Right lobe of liver (tissue), 6 donors: ENCODE results near the gene TBL1Y. TPM values are rescaled to one million over a fixed set of nuclear protein-coding genes. Genes with fewer than 3 reads are reported as not detected.

Experiments
- ATAC-seq, 4 donors: fragments of 200-7000 bp; cut with Tn5 transposase; one replicate each; pipeline ENCODE4 v1.9.1; 2020; ENCODE audit warnings: mild to moderate bottlenecking in 4 of 4, moderate library complexity in 4 of 4
- DNase-seq, 3 donors: peaks; one replicate each; pipeline ENCODE4 v3.0.0-alpha.2; 2020
- H3K27ac ChIP-seq, 3 donors: fragments of 200-600 bp; one replicate each; pipeline ENCODE4 v1.8.0; 2022
- H3K27me3 ChIP-seq, 2 donors: fragments of 200-600 bp; one replicate each; pipeline ENCODE4 v1.8.0; 2022
- H3K36me3 ChIP-seq, 4 donors: fragments of 200-600 bp; sonication (generic) in 1 of 4; one replicate each; pipeline versions ENCODE4 v1.5.1 to v1.8.0; 2017 to 2022; ENCODE audit warnings: control low read depth in 1 of 4
- H3K4me1 ChIP-seq, 4 donors: fragments of 200-600 bp; sonication (generic) in 1 of 4; one replicate each; pipeline versions ENCODE4 v1.5.1 to v1.8.0; 2017 to 2022; ENCODE audit warnings: control low read depth in 1 of 4
- H3K4me3 ChIP-seq, 3 donors: fragments of 200-600 bp; one replicate each; pipeline ENCODE4 v1.8.0; 2022
- H3K9me3 ChIP-seq, 4 donors: fragments of 200-600 bp; sonication (generic) in 1 of 4; one replicate each; pipeline versions ENCODE4 v1.5.1 to v1.8.0; 2017 to 2022; ENCODE audit warnings: control low read depth in 1 of 4
- CTCF ChIP-seq, 4 donors: fragments of 200-600 bp in 3 of 4; fragments of 450-650 bp in 1 of 4; IDR thresholded peaks; one replicate each; pipeline versions ENCODE4 v1.5.1 to v1.8.0; 2016 to 2022; ENCODE audit warnings: antibody characterized with exemption in 4 of 4, mild to moderate bottlenecking in 2 of 4
- POLR2A ChIP-seq: fragments of 450-650 bp; IDR thresholded peaks from one replicate; pipeline ENCODE4 v1.6.1; 2017; ENCODE audit warnings: antibody characterized with exemption, mild to moderate bottlenecking
- WGBS: methylation state at CpG from one replicate; pipeline ENCODE4 v1.1.6; 2018; ENCODE audit warnings: low coverage, low lambda C conversion rate; ENCODE audit not compliant: insufficient coverage; ENCODE audit errors: missing lambda C conversion rate; 5-methylcytosine and 5-hydroxymethylcytosine counted together
- intact Hi-C, 2 donors: fragments of 100-400 bp; cut with DNase I; formaldehyde crosslinking; loops; one replicate each; pipeline versions ENCODE4 v1.11.2 to v1.14.1; 2022
- total RNA-seq, 6 experiments: library from RNA; depleted of rRNA in 2 of 6; stranded (reverse); fragments of >200 nt in 2 of 6; fragmentation: NEBNext Ultra II Directional in 3 of 6; extraction: Animal tissue kit (Norgen Biotek cat#: 25700) in 3 of 6; gene quantifications; one replicate each; pipeline versions ENCODE4 v1.1.0 to v1.2.4, GENCODE V29; 2016 to 2023
- donor health status: DM: no; HTN: yes; CAD: no.
- donor health status: DM: no; HTN: no; CAD: no.
- donor health status: DM: no; HTN: no; CAD: no.
- donor health status: DM: no; HTN: yes; CAD: no.
- donor health status: DM: no; HTN: yes; CAD: no.

Gene TBL1Y
- total RNA-seq, 6 experiments from 2014 or later: 2.7 TPM; not detected in 5

- Histone ChIP-seq H3K27ac (no peak overlapping the region), H3K9me3 (no peaks in the 10 kb centered on the region), H3K4me1 (no peaks in the 10 kb centered on the region), H3K27me3 (no peaks in the 10 kb centered on the region), H3K4me3 (no peak overlapping the region), H3K36me3 (no peaks in the 10 kb centered on the region)
- TF ChIP-seq POLR2A: no peak
- no peak for TF ChIP-seq CTCF (IDR thresholded peaks at IDR 0.05)
- intact Hi-C loops: no loop called here
- ATAC-seq: no peak
- no peak for DNase-seq
- WGBS: no CpG with 5 or more reads among the region's 3 CpGs
These were observed 189.2 kb downstream of the TBL1Y start for GRCh38 chrY:7099742-7100141.

GRCh38 chrY:7102680-7103079 is 192.2 kb downstream of the TBL1Y start:
- no CpG with 5 or more reads among the region's 1 CpG for WGBS
- ATAC-seq: no peak
- Histone ChIP-seq H3K36me3 (no peaks in the 10 kb centered on the region), H3K4me1 (no peaks in the 10 kb centered on the region), H3K4me3 (no peak overlapping the region), H3K27me3 (no peaks in the 10 kb centered on the region), H3K27ac (no peak overlapping the region), H3K9me3 (no peaks in the 10 kb centered on the region)
- no peak for DNase-seq
- no peak for TF ChIP-seq CTCF (IDR thresholded peaks at IDR 0.05)
- TF ChIP-seq POLR2A: no peak
- intact Hi-C loops: no loop called here

GRCh38 chrY:7107179-7107578 is 196.7 kb downstream of the TBL1Y start:
- TF ChIP-seq POLR2A: no peak
- no peak for TF ChIP-seq CTCF (IDR thresholded peaks at IDR 0.05)
- no peaks in the 10 kb centered on the region for H3K9me3 ChIP-seq
- DNase-seq (no peak), ATAC-seq (no peak)
- H3K27me3 ChIP-seq: no peaks in the 10 kb centered on the region
- H3K4me1 ChIP-seq: no peaks in the 10 kb centered on the region
- no peak overlapping the region for H3K27ac ChIP-seq
- H3K36me3 ChIP-seq: no peaks in the 10 kb centered on the region
- intact Hi-C loops: no loop called here
- no peak overlapping the region for H3K4me3 ChIP-seq
- no CpG with 5 or more reads among the region's 6 CpGs for WGBS

GRCh38 chrY:7110086-7110485 is 199.6 kb downstream of the TBL1Y start:
- no peak overlapping the region for H3K4me3 ChIP-seq
- ATAC-seq (no peak), DNase-seq (no peak)

More at GRCh38 chrY:7110086-7110485, 199.6 kb downstream of the TBL1Y start:
- TF ChIP-seq POLR2A (no peak), CTCF (IDR thresholded peaks at IDR 0.05) (no peak)
- WGBS: no CpG with 5 or more reads among the region's 3 CpGs
- Histone ChIP-seq H3K27me3 (no peaks in the 10 kb centered on the region), H3K9me3 (no peaks in the 10 kb centered on the region), H3K27ac (no peak overlapping the region), H3K4me1 (no peaks in the 10 kb centered on the region), H3K36me3 (no peaks in the 10 kb centered on the region)
- intact Hi-C loops: no loop called here
